GM10266 (cell line): Measurements from ENCODE around the gene MMRN2.

Source experiments
- DNase-seq: peaks from one replicate; pipeline ENCODE4 v3.0.0; 2012; ENCODE audit errors: extremely low spot score
- CTCF ChIP-seq: IDR thresholded peaks from 2 replicates; pipeline ENCODE4 v1.5.1; 2012; ENCODE audit warnings: mild to moderate bottlenecking, low read depth; ENCODE audit not compliant: control insufficient read depth, insufficient read depth; ENCODE audit errors: missing control alignments

Gene MMRN2

GRCh38 chr10:86922553-86922961 is 34.9 kb downstream of the MMRN2 start:
- no peak for DNase-seq
- no peak for TF ChIP-seq CTCF

- TF ChIP-seq CTCF, result no peak
- DNase-seq, result no peak
Observed at GRCh38 chr10:86918022-86918471, 39.4 kb downstream of the MMRN2 start.

- no peak for TF ChIP-seq CTCF
- DNase-seq, result no peak
Observed at GRCh38 chr10:86914734-86915133, 42.7 kb downstream of the MMRN2 start.

- DNase-seq, result no peak
- no peak for TF ChIP-seq CTCF
Observed at GRCh38 chr10:86905429-86905828, 52.0 kb downstream of the MMRN2 start.

GRCh38 chr10:86904600-86904999 is 52.8 kb downstream of the MMRN2 start:
- TF ChIP-seq CTCF, result no peak
- no peak for DNase-seq

- TF ChIP-seq CTCF, result no peak
- DNase-seq, result no peak
Observed at GRCh38 chr10:86900955-86901354, 56.5 kb downstream of the MMRN2 start.

- peak; percentile 72 for TF ChIP-seq CTCF
- peak; percentile 32 for DNase-seq
Observed at GRCh38 chr10:86899670-86900276, 57.6 kb downstream of the MMRN2 start.
